ENCODE data around the gene SF3B4.

- TF ChIP-seq POLR2A (IDR thresholded peaks at IDR 0.05) = no peak
- TF ChIP-seq EP300 (IDR thresholded peaks at IDR 0.05) = no peak
Measured at GRCh38 chr1:149916898-149917252, 10.7 kb downstream of the SF3B4 start.

Data from upper lobe of left lung (tissue), 4 donors.